Stromal cell of bone marrow (primary cell): ENCODE results near the gene RASL10A.

ENCODE experiments used
- DNase-seq: peaks from one replicate; pipeline ENCODE4 v3.0.0-alpha.2; 2012; ENCODE audit warnings: low read depth

RASL10A gene

DNA sequence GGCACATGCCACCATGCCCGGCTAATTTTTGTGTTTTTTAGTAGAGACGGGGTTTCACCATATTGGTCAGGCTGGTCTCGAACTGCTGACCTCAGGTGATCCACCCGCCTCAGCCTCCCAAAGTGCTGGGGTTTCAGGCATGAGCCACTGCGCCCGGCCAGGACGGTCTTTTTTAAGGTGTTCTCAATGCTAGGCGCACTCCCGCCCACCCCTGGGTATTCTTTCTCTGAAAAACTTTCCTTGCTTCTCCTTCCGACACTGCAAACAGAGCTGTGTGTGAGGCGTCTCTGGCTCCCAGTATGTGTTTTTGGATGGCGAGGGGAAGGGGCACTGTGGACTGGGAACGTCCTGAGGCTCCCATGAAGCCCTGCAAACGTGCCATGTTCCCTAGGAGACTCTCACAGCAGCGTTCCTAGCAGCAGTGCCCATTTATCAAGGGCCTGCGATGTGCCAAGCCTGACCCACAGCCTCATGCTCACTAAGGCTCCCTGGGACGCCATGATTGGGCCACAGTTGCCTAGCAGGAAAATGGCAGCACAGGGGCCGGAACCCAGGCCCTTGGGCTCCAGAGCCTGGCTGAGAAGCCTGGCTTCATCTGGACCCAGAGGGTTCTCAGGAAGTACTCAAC, 2.4 kb upstream of the RASL10A start:
- no peak for DNase-seq

DNA sequence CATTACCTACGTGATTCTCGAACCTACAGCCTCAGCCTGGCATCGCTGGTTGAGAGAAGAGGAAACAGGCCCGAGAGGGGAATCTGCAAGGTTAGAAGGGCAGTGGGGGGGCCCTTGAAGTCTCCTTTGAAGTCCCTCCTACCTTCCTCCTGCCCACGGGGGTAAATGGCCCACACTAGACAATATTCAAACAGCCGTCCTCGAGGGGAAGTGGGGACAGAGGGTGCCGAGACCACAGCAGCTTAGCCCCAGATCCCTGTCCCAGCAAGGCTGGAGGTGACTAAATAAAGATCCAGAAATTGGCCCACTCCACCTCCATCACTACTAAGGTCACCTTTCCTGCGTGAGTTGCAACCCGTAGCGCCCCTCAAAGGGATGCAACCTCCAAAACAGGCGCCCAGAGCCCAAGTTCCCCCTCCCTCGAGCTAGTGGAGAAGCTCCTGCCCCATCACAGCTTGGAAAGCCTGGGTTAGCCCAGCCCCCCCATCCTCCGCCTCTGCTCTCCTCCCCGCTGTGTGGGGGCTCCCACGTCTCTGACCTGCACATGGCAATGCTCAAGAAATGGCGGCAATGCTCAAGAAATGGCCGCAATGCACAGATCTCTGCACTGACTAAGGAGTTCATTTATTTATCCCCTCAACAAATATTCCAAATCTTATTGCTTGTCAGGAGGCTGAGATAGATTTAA, 788 bp upstream of the RASL10A start:
- DNase-seq = no peak

DNA sequence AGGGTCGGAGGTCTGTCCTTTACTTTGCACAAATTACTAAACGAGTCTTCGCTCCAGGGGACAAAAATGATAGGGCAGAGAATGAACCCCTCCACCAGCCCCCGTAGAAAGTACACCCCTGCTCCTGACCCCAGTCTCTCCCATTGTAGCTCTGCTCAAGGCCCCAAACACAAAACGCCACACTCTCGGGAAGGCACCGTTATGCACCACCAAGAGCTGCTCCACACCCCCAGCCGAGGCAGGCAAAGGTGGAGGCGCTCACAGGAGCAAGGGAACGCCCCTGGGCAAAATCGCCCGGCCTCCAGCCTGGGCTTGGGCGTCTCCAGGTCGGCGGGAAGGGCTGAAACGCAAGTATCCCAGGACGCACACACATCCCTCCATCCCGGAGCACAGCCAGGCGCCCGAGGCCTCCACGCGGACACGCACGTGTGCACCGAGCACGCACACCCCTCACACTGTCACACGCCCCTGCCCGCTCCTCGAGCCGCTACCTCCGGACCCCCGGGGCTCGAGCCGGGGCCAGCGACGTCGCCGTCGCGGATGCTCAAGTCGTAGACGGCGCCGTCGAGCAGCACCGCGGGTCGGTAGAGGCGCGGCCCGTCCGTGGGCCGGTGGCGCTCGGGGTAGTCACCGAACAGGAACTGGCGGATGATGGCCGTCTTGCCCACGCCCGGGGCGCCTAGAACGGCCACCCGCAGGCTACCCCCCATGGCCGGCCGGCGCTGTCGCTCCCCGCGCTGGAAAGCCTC, 786 bp downstream of the RASL10A start:
- no peak for DNase-seq

DNA sequence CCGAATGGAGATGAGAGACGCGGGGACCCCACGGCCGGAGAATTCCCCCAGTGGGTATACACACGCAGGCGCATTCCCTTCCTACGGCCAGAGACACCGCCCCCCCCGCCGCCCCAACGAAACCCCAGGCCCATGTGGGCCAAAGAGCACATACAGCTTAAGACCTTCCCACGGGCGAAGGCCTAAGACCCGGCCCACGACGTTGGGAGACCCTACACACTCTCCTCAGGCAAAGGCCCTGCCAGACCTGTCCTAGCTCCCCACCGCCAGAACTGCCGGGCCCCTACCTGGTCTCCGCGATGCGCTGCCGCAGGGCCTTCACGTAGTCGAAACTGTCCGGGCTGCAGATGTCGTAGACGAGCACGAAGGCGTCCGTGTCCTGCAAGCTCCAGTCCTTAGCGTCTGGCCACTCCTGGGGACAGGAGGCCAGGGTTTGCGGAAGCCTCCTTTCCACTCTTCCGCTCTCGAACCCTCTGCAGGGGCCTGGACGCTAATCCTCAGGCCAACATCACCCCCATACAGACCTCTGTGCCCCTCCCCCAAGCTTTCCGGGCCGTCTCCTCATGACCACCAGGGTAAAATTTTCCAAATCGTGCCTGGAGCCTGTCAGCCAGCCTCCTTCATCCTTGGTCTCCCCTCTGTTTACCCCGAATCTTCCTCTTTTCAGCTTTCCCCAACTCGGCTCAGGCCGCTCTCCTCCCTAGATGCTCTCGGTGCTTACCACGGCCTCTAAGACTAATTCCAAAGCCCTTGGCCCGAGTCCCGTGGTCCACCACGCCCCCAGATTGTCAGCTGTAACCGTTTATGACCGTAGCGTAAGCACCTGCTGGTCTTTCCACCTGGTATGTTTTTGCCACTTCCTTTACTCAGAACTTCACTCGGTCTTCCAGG, 1.7 kb downstream of the RASL10A start:
- no peak for DNase-seq

DNA sequence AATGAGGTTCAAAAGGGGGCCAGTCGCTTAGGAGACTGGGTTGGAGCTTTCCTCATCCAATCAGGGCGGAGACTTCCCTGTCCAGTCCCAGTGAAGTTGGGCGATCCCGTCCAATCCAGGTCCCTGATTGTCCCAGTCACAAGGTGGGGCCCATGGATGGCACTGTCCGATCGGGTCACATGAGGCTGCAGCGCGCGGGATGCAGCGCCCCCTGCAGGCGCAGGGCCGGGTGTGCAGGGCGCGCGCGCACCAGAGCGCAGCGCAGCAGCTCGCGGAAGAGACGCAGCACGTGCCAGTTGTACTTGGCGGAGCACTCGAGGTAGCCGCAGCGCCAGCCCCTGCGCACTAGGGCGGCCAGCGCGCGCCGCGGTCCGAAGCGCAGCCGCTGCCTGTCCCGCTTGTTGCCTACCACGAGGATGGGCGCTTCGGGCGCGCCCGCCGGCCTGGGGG, 2.3 kb downstream of the RASL10A start:
- no peak for DNase-seq

DNA sequence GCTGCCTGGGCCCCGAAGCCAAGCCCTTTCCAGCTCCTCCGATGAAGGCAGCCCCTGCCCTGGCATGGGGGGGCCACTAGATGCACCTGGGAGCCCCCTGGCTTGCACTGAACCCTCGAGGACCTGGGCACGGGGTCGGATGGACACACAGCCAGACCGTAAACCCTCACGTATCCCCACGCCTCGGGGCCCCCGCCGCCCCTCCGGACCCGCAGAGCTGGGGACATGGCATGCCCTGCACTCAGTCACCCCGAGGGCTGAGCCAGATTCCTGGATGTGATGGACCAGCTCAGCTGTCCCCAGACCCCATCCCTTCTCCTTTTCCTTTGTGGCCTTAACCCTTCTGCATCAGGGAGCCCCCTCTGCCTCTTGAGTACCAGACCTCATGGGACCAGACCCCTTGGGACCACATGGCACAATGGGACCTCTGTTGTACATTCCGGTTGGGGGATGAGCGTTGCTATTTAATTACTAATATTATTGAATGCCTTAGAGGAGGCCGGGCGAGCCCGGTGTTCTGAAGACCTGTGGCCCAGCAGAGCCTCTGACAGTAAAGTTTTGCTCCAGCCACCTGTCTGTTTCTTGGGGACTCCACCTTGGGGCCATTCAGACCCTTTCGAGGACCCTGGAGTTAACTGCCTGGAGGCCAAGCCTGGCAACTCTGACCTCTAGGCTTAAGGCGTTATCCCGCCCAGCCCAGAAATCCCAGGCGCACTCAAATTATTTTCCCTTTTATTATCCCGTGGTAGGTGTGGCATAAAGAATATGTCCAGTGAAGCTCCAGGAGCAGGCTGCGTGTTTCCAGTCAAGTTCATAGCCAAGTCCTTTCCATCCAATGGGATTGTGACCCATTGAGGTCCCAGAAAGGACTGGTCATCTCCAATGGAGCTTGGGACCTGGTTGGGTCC, 3.0 kb downstream of the RASL10A start:
- no peak for DNase-seq

DNA sequence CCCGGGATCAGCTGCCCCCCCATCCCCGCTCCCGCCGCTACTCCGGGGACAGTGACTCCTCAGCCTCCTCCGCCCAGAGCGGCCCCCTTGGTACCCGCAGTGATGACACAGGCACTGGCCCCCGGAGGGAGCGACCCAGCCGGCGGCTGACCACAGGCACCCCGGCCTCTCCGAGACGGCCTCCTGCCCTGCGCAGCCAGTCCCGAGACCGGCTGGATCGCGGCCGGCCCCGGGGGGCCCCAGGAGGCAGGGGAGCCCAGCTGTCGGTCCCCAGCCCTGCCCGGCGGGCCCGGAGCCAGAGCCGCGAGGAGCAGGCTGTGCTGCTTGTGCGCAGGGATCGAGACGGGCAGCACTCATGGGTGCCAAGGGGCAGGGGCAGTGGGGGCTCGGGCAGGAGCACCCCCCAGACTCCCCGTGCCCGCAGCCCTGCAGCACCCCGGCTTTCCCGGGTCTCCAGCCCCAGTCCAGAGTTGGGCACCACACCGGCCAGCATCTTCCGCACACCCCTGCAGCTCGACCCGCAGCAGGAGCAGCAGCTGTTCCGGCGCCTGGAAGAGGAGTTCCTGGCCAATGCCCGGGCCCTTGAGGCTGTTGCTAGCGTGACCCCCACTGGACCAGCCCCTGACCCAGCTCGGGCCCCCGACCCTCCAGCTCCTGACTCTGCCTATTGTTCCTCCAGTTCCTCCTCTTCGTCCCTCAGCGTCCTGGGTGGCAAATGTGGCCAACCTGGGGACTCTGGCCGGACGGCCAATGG, 3.9 kb downstream of the RASL10A start:
- no peak for DNase-seq

DNA sequence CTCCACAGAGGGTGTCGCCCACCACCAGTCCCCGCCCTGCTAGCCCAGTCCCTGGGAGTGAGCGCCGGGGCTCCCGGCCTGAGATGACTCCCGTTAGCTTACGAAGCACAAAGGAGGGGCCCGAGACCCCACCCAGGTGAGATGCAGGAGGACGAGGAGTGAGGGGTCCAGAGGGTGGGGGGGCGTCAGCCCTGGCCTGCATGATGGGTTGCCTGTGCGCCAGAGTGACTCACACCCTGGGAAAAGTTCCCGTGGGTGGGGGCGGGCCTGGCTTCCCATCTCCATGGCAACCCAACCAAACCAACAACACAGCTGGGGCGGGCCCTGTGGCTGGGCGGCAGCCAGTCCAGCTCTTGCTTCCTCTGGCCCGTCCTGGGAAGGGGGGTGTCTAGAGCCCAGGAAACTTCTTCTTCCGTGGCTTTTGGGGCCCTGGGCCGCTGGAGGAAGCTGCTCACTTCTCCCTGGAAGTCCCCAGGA, 4.6 kb downstream of the RASL10A start:
- DNase-seq = peak; percentile 97

DNA sequence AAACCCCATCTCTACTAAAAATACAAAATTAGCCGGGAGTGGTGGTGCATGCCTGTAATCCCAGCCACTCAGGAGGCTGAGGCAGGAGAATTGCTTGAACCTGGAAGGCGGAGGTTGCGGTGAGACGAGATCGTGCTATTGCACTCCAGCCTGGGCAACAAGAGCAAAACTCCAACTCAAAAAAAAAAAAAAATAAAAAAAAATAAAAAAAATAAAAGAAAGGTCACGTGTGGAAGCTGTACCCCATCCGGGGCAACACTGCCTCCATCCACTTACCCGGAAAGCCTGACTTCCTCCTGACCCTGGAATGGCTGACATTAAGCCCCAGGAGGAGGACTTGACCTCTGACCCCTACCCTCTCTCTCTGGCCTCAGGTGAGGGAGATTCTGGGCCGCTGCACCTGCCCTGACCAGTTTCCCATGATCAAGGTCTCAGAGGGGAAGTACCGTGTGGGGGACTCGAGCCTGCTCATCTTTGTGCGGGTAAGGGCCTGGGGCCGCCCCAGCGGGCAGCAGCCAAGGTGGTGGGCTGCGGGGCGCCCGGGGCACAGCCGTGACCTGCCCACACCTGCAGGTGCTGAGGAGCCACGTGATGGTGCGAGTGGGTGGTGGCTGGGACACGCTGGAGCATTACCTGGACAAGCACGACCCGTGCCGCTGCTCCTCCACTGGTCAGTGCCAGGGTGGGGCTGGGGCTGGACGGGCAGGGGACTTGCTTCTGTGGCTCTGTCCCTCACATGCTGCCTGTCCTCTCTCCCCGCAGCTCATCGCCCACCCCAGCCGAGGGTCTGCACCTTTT, 5.2 kb downstream of the RASL10A start:
- DNase-seq = no peak

DNA sequence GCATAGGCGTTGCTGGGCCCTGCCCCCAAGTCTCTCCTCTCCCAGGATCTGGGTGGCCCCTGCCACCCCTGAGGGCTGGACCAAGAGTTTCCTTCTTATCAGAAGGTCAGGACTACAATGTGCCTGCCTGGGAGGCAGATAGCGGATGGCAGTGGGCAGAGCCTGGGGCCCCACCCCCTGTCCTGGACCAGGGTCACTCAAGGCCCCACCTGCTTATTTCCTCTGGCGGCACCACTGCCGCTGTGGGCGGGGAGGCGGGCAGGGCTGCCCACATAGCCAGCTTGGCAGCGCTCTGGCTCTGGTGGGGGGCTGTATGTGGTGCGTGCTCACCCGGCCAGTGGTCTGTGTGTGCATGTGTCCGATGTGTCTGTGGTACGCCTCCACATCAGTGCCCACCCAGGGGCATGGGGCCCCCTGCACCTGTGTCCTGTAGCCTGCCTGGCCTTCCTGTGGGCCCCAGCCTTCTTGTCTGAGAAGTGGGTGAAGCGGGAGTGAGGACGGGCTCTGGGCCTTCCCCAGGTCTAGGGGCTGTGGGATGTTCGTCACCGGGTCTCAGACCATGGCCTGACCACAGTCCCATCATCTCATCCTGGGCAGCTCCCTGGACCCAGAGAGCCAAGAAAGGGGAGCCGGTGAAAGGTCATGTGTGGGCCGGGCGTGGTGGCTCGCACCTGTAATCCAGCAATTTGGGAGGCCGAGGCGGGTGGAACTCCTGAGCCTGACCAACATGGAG, 6.0 kb downstream of the RASL10A start:
- no peak for DNase-seq

DNA sequence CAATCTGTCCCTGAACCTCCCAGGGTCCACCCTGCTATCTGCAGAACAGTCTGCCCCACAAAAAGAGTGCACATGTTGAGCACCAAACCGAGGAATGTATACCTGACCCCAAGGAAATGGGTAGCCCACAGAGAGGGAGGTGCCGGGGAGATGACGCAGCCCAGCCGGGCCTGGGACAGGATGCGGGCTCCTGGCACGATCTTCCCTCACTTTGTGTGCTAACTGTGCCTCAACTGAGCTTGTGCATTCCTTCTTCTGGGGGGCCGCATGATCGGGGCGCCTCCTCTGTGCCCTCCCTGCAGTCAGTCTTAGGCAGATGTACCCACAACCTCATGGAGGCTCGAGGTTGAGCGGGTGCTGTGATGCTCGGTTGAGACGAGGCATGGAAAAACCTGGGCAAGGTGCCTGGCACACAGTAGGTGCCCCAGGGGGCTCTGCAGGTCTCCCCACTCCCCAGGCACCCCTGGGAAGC, 6.7 kb downstream of the RASL10A start:
- no peak for DNase-seq

DNA sequence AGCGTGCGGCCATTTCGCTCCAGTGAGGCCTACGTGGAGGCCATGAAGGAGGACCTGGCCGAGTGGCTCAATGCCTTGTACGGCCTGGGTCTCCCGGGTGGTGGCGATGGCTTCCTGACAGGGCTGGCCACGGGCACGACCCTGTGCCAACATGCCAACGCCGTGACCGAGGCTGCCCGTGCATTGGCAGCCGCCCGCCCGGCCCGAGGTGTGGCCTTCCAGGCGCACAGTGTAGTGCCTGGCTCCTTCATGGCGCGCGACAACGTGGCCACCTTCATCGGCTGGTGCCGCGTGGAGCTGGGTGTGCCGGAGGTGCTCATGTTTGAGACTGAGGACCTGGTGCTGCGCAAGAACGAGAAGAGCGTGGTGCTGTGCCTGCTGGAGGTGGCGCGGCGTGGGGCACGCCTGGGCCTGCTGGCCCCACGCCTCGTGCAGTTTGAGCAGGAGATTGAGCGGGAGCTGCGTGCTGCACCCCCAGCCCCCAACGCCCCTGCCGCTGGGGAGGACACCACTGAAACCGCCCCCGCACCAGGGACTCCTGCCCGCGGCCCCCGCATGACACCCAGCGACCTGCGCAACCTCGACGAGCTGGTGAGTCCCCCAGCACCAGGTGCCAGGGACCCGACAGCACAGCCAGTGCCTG, 7.2 kb downstream of the RASL10A start:
- DNase-seq = no peak

DNA sequence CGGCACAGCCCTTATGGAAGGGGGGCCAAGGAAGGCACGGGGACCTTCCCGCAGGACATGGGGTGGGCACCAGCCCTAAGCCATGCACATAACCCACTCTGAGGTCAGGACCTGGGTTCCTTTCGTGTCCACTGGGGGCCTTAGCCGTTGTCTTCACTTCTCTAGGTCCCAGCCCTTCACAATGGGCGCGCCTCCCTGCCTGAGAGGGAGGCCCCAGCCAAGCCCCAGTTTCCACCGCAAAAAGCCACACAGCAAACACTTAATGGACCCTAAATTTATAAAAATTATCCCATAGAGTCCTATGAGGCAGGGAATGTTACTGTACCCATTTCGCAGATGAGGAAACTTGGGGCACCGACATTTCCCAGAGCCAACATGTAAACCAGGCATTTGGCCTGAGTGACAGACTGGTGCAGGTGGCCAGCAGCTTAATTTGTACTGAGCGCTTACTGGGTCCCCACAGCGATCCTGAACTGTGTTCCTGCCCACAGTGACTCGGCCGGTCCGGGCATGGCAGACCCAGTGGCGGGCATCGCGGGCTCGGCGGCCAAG, 7.8 kb downstream of the RASL10A start:
- DNase-seq = no peak

DNA sequence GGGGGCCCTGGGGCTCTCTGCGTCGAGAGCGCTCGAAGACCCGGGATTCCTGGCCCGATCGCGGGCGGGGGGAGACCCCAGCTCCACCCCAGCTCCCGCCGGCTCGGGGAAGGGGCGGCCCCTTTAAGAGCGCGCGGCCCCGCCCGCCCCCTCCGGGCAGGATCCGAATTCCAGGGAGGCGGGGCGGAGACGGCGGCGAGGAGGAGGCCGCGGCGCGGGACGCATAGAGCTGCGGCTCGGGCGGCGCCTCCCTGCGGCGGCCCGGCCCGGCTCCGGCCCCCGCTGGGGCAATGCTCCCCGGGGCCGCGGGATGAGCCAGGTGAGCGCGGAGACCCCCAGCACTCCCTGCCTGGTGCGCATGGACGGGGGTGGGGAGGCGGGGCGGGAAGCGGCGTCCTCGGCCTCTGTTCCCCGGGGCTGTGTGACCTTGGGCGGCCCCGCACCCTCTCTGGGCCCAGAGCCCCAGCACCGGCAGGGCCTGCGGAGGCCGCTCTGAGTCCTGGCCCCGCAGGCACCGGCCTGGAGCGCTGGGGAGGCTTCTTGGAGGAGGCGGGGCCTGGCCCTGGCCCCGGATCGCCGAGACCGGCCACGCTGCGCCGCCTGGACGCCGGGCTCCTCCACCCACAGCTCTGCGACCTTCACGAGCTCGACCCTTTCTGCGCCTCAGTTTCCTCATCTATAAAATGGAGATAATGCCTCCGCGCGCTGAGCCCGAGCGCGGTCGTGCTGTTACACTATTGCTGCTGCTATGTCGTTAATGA, 8.5 kb downstream of the RASL10A start:
- DNase-seq = peak; percentile 51

DNA sequence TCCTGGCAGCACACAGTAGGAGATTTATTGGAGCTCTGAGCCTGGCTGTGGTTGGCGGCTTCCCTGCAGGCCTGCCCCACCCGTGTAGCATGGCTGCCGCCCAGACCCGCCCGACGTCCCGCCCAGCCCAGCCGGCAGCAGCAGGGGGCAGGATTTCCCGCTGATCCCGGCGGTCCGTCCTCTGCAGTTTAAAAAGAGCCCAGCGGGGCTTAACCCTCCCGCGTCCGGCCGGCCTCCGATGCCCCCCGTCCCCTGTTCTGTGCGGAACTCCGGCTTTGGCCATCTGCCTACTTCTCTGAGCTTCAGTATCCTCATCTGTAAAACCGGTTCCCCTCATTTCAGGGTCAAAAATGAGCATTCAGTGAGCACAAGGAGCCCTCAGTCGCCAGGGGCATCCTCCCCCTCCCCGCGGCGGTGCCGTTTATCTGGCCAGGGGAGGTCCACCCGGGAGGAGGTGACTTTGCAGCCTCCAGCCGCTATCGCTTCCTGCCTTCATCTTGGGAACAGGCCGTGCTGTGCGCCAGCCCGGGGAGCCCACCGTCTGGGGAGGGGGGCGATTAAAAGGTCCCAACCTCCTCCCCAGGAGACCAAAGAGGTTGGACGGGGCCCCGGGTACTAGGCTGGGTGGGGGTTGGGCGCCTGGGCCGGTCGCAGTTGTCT, 9.2 kb downstream of the RASL10A start, which contains the start of gene GAS2L1:
TSS of gene GAS2L1 (plus strand) at position 476 of the 660 bp plus-strand sequence. CDS start 1,456 bp downstream, outside the sequence.
- peak; percentile 68 for DNase-seq

DNA sequence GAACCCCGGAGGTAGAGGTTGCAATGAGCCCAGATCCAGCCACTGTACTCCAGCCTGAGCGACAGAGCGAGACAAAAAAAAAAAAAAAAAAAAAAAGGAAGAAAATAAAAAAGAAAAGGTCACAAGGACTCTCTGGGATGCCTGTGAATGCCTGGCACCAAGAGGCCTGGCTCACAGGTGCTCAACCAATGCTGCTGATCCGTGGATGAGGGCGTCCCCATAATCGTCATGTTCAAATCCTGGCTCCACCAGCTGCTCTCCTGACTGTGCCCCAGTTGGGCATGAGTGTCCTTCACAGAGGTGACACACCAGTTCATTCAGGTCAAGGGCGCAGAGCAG, 9.7 kb downstream of the RASL10A start:
- no peak for DNase-seq
